HepG2 (cell line): ENCODE data around the gene SCGB1C1.

Experiments
- ATF2 ChIP-seq: sonication (generic); formaldehyde crosslinking; IDR thresholded peaks from 2 replicates; pipeline ENCODE4 v1.4.0; 2020; ENCODE audit warnings: missing genetic modification reagents
- CHD4 ChIP-seq: fragments of 200-600 bp; sonication (generic); IDR thresholded peaks from 2 replicates; pipeline ENCODE4 v1.7.0; 2017; ENCODE audit warnings: mild to moderate bottlenecking, low read length, borderline replicate concordance
- CTCF ChIP-seq: sonication (generic); formaldehyde crosslinking; IDR thresholded peaks from 2 replicates; pipeline ENCODE4 v1.5.0; 2020; ENCODE audit warnings: mild to moderate bottlenecking, missing genetic modification reagents, moderate library complexity
- FOXK1 ChIP-seq: sonication (generic); formaldehyde crosslinking; IDR thresholded peaks from 2 replicates; pipeline ENCODE4 v1.4.0; 2020; ENCODE audit warnings: low read depth, missing genetic modification reagents, borderline replicate concordance
- GZF1 ChIP-seq: sonication (generic); formaldehyde crosslinking; IDR thresholded peaks from 2 replicates; pipeline ENCODE4 v1.5.1; 2020; ENCODE audit warnings: mild to moderate bottlenecking, missing genetic modification reagents
- NONO ChIP-seq, 2 experiments: fragments of 450-650 bp in 1 of 2; sonication (generic) in 1 of 2; formaldehyde crosslinking in 1 of 2; IDR thresholded peaks in 1 of 2; conservative IDR thresholded peaks in 1 of 2; 2 replicates each; pipeline versions ENCODE4 v1.6.1 to v1.8.0; 2017 to 2022; ENCODE audit warnings: mild to moderate bottlenecking in 1 of 2, missing genetic modification reagents in 1 of 2, moderate library complexity in 1 of 2
- RNF219 ChIP-seq: sonication (generic); formaldehyde crosslinking; IDR thresholded peaks from 2 replicates; pipeline ENCODE4 v1.5.0; 2020; ENCODE audit warnings: mild to moderate bottlenecking, missing genetic modification reagents
- ZNF788 ChIP-seq: sonication (generic); formaldehyde crosslinking; IDR thresholded peaks from 2 replicates; pipeline ENCODE4 v1.5.0; 2020; ENCODE audit warnings: mild to moderate bottlenecking, missing genetic modification reagents, borderline replicate concordance

- TF ChIP-seq GZF1 (0 out of 2 replicates have a peak, but pooled peaks have one; percentile 69), CTCF (CRISPR knock-in tag) (peak; percentile 6; the same call in 1 of the 2 replicates), ZNF788 (CRISPR knock-in tag) (peak; percentile 79), ATF2 (CRISPR knock-in tag) (peak; percentile 12; the same call in 1 of the 2 replicates), NONO (IDR thresholded peaks at IDR 0.05) (no peak), NONO (CRISPR knock-in tag; conservative IDR thresholded peaks at IDR 0.05) (peak; percentile 64), CHD4 (no peak), FOXK1 (CRISPR knock-in tag) (0 out of 2 replicates have a peak, but pooled peaks have one; percentile 54), RNF219 (CRISPR knock-in tag) (no peak; the same call in 1 of the 2 replicates)
Measured at GRCh38 chr11:207208-207862, 14.5 kb downstream of the SCGB1C1 start, which contains the start of the genes BET1L and RIC8A.
